IPS DF 19.7 (cell line): ENCODE results near the gene OR14A2.
"Not testable (repeated sequence)": the region's sequence is repeated elsewhere in the genome, so short reads cannot be mapped to it uniquely, and the experiment has no call there.

ENCODE experiments used
- DNase-seq: peaks from one replicate; pipeline ENCODE4 v3.0.0-alpha.2; 2013; ENCODE audit warnings: low read depth, low spot score

OR14A2 gene

GRCh38 chr1:247748041-247748440, at the start of gene OR14A2:
TSS of gene OR14A2 (minus strand) at chr1:247748141.
- DNase-seq: no peak

- no peak for DNase-seq
These were observed 49.6 kb upstream of the OR14A2 start for GRCh38 chr1:247797518-247797917.

DNA sequence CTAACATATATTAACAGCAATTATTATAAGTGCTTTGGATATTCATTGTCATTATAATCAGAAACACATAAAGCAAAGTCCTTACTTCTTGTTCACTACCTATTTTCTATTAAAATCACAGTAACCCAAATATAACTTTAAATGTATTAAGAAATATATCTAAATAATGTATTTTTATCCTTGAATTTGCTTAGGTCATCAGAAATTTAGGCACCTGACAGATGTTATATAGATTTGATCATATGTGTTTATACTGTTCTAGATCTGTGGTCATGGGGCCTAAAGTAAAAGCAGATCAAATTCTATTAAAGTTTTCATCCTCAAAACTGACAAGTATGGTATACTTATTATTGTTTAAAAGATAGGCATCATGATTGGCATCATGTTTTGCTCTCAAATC, 21.7 kb upstream of the OR14A2 start:
- no peak for DNase-seq

- DNase-seq: no peak
These were observed 12.5 kb upstream of the OR14A2 start, which contains the start of gene OR1C1 for GRCh38 chr1:247760456-247760855. TSS of gene OR1C1 (minus strand) at chr1:247760556. CDS start at chr1:247758406, 2,150 bp downstream.

- not testable (repeated sequence) for DNase-seq
These were observed 6.4 kb upstream of the OR14A2 start for GRCh38 chr1:247754311-247754710.

DNA sequence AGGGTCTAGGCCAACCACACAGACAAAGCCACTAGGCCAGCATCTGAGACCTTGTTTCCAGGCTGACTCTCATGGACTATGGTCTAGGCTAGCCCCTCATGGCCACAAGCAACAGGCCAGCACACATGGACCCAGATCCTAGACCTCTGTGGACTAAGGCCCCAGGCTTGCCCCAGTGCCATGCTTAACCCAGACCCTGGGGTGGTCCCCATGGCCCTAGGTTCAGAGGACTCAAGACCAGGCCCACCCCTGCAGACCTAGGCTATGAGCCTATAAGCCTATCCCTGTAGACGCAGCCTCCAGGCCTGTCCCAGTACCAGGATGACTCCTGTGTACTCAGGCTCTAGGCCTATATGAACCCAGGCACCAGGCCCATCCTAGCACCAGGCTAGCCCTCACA, 1.9 kb upstream of the OR14A2 start:
- no peak for DNase-seq

DNA sequence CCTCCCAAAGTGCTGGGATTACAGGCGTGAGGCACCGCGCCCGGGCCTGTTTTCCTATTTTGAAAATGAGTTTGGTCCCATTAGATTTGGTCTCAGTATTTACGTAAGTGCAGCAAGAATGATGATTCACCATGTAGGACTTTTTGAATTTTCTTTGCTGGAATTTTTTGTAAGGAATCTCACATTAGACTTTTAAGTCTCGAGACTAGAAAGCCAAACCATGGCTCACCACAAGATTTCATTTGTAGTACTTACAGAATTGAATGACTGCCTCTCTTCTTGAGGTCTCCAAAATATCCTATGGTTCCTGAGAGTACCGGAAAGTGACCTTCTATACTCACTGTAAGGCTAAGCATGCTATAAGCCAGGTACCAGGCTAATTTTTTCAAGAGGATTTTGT, 325 bp downstream of the OR14A2 start:
- DNase-seq: no peak

- DNase-seq: no peak
These were observed 1.5 kb downstream of the OR14A2 start for GRCh38 chr1:247746391-247746935.

DNA sequence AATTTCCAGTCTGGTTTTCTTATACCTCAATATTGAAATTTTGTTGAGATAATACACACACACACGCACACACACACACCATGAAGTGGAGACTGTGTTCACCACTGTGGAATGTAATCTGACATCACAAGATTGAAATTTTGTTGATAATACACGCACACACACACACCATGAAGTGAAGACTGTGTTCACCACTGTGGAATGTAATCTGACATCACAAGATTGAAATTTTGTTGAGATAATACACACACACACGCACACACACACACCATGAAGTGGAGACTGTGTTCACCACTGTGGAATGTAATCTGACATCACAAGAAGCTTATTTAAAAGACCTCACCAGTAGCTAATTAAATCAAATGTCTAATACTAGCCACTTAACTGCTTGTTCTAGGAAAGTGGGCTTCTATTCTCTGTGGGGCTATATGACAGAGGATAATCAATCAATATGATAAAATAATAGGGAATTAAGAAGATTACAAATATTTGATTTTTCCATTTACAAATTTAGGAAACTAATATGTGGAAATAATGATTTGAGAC, 5.7 kb downstream of the OR14A2 start:
- DNase-seq: not testable (repeated sequence)

DNA sequence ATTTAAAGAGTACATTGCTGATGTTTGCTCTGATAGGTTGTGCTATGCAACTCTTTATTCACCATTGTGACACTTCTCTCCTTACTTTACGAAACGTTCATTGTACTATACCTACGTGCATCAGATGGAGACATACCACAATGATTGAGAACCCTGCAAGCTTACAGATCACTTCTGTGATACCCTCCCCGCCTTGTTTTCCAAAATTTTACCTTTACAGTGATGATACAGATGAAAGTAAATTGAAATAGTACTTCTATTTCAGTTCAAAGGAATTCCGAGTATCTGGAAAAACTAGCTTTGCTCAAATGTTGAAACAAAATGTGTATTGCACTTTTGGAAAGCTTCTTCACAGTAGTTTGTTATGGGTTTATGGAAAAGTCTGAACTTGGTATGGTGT, 6.2 kb downstream of the OR14A2 start:
- no peak for DNase-seq

GRCh38 chr1:247740721-247741120, 7.2 kb downstream of the OR14A2 start:
- DNase-seq: no peak

DNA sequence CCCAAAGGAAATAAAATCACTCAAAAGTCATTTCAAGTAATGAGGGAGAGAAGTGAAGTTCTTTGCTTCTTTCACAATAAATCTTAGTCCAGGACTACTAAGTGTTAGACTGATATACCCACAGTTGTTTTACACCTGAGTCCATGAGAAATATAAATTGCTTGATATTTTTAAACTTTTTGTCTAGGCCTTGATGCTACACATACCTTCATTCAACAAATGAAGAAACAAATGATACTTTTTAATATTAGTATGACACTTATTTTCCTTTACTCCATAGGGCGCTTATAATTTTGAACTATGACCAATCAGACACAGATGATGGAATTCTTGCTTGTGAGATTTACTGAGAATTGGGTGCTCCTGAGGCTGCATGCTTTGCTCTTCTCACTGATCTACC, 9.6 kb downstream of the OR14A2 start, which contains the start of gene OR14K1:
OR14K1 (plus strand) TSS at position 301 of the 400 bp plus-strand sequence; CDS start at position 301, 0 bp downstream.
- DNase-seq: no peak

GRCh38 chr1:247721222-247721621, 26.7 kb downstream of the OR14A2 start:
- no peak for DNase-seq

DNA sequence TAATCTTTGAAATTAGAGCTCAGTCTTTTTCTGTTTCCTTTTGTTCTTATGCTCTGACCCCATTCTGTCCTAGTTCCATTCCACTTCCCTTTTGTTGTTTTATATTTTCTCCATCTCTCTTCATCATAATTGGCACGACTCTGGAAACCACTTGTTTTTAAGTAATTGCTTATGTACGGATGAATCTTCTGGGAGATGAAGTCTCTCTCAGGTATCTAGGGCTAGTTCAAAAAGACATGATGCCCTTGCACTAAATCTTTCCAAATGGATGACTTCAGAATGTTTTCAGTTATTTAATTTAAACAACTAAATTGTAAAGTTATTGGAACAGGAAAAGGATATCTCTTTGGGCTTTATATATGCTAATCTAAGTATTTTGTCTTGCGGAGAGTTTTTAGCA, 31.4 kb downstream of the OR14A2 start, which contains the start of gene OR6F1:
OR6F1 (minus strand) TSS at position 101 of the 400 bp plus-strand sequence. CDS start 3,891 bp downstream, outside the sequence.
- DNase-seq: no peak

DNA sequence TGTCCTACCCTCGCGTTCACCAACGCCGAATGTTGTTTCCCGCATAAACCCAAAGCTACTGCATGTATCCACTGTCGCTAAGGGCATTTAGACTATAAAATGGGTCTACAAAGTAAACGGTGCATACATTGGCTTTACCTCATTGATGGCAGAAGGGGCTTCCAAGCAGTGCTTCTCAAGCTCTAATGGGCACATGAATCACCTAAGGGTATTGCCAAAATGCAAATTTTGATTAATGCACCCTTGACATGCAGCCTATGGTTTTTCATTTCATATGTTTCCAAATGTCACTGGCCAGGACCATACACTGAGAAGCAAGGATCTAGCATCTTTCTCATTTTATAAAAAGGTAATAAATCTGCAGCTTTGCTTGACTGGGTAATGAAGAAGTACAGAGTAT, 34.2 kb downstream of the OR14A2 start:
- no peak for DNase-seq

DNA sequence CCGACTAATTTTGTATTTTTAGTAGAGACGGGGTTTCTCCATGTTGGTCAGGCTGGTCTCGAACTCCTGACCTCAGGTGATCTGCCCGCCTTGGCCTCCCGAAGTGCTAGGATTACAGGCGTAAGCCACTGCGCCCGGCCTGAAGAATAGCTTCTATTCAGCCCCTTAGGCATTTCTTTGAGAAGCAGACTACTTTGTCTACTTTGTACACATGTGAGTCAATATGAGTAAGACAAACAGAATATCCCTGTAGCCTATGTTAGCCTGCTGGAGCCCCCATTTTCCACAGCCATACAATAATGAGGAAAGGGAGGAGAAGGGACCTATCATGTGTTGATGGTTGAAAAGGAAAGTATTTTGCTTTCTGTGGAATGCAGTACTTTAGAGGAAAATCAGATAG, 37.3 kb downstream of the OR14A2 start:
- DNase-seq: not testable (repeated sequence)

DNA sequence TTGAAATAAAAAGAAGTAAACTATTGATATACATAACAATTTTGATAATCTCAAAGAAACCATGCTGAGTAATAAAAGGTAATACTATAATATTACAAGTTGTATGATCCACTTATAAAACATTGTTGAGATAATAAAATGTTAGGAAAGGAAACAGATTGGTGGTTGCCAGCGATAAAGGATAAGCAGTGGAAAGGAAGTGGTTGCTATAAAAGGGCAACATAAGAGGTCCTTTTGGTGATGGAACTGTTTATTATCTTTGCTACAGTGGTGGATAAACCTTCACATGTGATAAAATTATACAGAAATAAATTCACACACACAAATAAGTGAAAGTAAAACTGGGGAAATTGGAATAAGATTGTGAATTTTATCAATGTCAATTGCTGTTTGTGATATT, 46.6 kb downstream of the OR14A2 start:
- no peak for DNase-seq

DNA sequence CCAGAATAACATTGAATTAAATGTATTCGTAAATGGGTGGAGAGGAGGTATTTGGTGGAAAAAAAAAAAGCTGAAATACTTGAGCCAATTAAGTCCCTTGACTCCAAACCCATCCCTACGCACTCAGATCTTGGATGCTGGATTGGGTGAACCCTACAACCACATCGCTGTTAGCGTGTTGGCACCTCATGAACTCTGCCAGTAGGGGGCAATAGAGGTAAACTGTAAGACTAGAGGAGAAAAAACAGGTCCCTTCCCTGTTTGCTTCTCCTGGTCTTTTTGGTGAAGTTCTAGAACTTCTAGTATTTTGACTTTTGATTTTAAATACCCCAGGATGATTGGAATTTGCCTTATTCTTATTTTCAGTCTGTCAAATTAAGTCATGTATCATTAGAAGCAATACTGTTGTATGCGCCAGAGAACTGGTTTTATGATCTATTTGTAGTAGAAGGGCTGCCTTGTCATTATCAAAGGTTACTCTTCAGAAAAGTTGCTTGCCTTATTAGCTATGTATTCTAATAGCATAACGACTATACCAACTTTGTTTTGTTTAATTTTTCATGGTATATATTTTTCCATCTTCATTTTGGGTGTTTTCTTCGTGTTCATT, 66.5 kb downstream of the OR14A2 start:
- peak; percentile 73 for DNase-seq

- DNase-seq: no peak
These were observed 67.8 kb downstream of the OR14A2 start for GRCh38 chr1:247680171-247680570.

DNA sequence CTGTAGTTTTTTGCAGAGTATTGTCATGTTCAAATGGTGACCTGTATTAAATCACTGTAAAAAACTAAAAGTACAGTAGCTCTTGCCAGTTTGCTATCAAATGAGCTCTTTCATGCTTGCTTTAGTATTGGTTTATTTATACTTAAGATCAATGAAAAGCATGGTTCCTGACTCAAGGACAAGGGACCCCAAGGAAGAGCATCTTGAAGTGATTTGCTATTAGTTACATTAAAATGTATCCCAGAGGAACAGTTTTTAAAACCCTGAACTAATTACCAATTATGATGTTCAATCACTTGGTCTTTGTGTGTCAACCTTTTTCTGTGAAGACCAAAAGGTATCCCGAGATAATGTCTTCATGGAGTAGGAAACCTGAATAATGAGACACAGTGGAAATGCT, 68.3 kb downstream of the OR14A2 start, which contains the start of gene OR13G1:
OR13G1 (minus strand) TSS at position 101 of the 400 bp plus-strand sequence. CDS start 6,698 bp downstream, outside the sequence.
- no peak for DNase-seq
